PC-3 (cell line): ENCODE measurements around the gene DGLUCY.

Experiments used
- EZH2 ChIP-seq: fragments of 300-600 bp; sonication (generic); IDR thresholded peaks from one replicate; pipeline ENCODE4 v1.6.1; 2017; ENCODE audit warnings: antibody characterized with exemption, mild to moderate bottlenecking, low read length; ENCODE audit not compliant: unreplicated experiment
- EZH2phosphoT487 ChIP-seq: fragments of 300-600 bp; sonication (generic); IDR thresholded peaks from 2 replicates; pipeline ENCODE4 v1.6.1; 2018; ENCODE audit warnings: mild to moderate bottlenecking, antibody characterized with exemption, low read length, borderline replicate concordance
- TF ChIP-seq, protein P1 (sequence below): fragments of 300-600 bp; sonication (generic); conservative IDR thresholded peaks from 2 replicates; pipeline ENCODE4 v1.5.1; 2017; ENCODE audit warnings: antibody characterized with exemption, low read depth, mild to moderate bottlenecking, low read length

DNA sequence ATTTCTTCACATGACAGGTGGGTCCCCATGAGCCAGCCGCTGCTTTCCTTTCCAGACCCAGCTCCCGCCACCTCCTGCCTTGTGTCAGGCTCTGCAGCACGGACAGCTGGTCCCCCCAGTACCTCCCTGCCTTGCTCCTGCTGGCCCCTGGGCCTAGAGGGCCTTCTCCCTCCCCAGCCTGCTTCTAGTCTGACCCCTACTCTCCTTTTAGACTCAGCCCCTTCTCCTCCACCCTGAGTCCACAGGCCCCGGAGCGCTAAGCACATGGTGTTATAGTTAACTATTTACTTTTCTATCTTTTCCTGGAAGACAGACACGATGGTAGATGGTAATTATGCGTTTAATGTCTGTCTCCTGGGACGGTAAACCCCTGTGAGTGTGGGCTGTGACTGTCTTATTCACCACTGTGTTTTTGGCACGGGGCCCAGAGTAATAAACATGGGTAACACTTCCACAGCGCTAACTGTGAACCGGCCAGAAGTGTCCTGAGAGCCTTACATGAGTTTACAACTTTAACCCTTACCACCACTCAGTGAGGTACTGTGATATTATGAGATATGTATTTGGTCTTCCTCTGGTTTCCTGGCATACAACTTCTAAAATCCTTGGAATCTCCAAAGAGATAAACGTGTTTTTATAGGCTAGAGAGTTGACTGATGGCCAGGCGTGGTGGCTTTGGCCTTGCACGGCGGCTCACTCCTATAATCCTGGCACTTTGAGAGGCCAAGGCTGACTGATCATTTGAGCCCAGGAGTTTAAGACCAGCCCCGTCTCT, 41.2 kb downstream of the DGLUCY start:
- TF ChIP-seq, protein P1, sequence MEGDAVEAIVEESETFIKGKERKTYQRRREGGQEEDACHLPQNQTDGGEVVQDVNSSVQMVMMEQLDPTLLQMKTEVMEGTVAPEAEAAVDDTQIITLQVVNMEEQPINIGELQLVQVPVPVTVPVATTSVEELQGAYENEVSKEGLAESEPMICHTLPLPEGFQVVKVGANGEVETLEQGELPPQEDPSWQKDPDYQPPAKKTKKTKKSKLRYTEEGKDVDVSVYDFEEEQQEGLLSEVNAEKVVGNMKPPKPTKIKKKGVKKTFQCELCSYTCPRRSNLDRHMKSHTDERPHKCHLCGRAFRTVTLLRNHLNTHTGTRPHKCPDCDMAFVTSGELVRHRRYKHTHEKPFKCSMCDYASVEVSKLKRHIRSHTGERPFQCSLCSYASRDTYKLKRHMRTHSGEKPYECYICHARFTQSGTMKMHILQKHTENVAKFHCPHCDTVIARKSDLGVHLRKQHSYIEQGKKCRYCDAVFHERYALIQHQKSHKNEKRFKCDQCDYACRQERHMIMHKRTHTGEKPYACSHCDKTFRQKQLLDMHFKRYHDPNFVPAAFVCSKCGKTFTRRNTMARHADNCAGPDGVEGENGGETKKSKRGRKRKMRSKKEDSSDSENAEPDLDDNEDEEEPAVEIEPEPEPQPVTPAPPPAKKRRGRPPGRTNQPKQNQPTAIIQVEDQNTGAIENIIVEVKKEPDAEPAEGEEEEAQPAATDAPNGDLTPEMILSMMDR, result no peak
- TF ChIP-seq EZH2phosphoT487, result no peak
- TF ChIP-seq EZH2, result no peak
